Measurements from ENCODE around the gene OBSCN. TPM values are rescaled to one million over a fixed set of nuclear protein-coding genes. Genes with fewer than 3 reads are reported as not detected.

Gene OBSCN
- total and polyA plus RNA-seq, 12 donors = 0.90 to 18.0 (median 5.9) TPM

GRCh38 chr1:228378090-228378872 is 170.4 kb downstream of the OBSCN start:
- intact Hi-C loops (cut with DNase I) = no loop called here
- peak overlapping the region; percentile 68 to 99 (median 85) for H3K27ac ChIP-seq
- H3K9me3 ChIP-seq (replicated peaks in 1 of 3) = no peaks in the 10 kb centered on the region
- peak overlapping the region; percentile 8 to 75 (median 41) for H3K4me3 ChIP-seq
- peak; percentile 51 to 67 for TF ChIP-seq POLR2A (IDR thresholded peaks at IDR 0.05)
- peak; percentile 59 to 88 (median 78) for TF ChIP-seq CTCF (IDR thresholded peaks at IDR 0.05)
- DNase-seq = peak; percentile 91 to 96 (median 94)
- no peaks in the 10 kb centered on the region for H3K36me3 ChIP-seq (replicated peaks in 1 of 2)
- WGBS, 4 donors = 0 to 6% (median 3%) methylated on average over 12 to 67 of the region's 73 CpGs
- peaks cover 19 to 25% of the 10 kb centered on the region in 2 donors for H3K4me1 ChIP-seq (replicated peaks in 1 of 2)
- H3K27me3 ChIP-seq = no peaks in the 10 kb centered on the region

- TF ChIP-seq POLR2A (IDR thresholded peaks at IDR 0.05) = no peak
- TF ChIP-seq CTCF (IDR thresholded peaks at IDR 0.05) = peak in 3 of 6 experiments; percentile 4 to 24 (median 14)
- 2 to 5% (median 2%) methylated on average over 27 to 48 of the region's 48 CpGs for WGBS, 4 donors
- Histone ChIP-seq H3K4me3 (peak overlapping the region; percentile 8 to 75 (median 41)), H3K27me3 (no peaks in the 10 kb centered on the region), H3K9me3 (replicated peaks in 1 of 3) (no peaks in the 10 kb centered on the region), H3K27ac (peak overlapping the region; percentile 68 to 99 (median 85)), H3K4me1 (replicated peaks in 1 of 2) (peaks cover 19 to 22% of the 10 kb centered on the region in 2 donors), H3K36me3 (replicated peaks in 1 of 2) (no peaks in the 10 kb centered on the region)
- DNase-seq = peak in 6 of 7 donors; percentile 50 to 75 (median 70)
- intact Hi-C loops (cut with DNase I) = no loop called here
Measured at GRCh38 chr1:228378873-228379460, 171.1 kb downstream of the OBSCN start.

GRCh38 chr1:228379666-228380065 is 171.8 kb downstream of the OBSCN start:
- TF ChIP-seq CTCF (IDR thresholded peaks at IDR 0.05) (no peak), POLR2A (IDR thresholded peaks at IDR 0.05) (no peak)
- no peaks in the 10 kb centered on the region for H3K27me3 ChIP-seq
- intact Hi-C loops (cut with DNase I) = no loop called here
- H3K27ac ChIP-seq = peak overlapping the region in 2 of 5 donors; percentile 97 to 99
- no peaks in the 10 kb centered on the region for H3K36me3 ChIP-seq (replicated peaks in 1 of 2)
- WGBS, 4 donors = 72 to 87% (median 82%) methylated on average over 6 to 8 of the region's 8 CpGs
- H3K4me1 ChIP-seq (replicated peaks in 1 of 2) = peaks cover 13 to 15% of the 10 kb centered on the region in 2 donors
- no peak overlapping the region for H3K4me3 ChIP-seq
- peak in 2 of 7 donors; percentile 14 to 22 for DNase-seq
- H3K9me3 ChIP-seq (replicated peaks in 1 of 3) = no peaks in the 10 kb centered on the region

- Histone ChIP-seq H3K27ac (no peak overlapping the region), H3K36me3 (replicated peaks in 1 of 2) (no peaks in the 10 kb centered on the region), H3K27me3 (no peaks in the 10 kb centered on the region), H3K4me3 (no peak overlapping the region), H3K9me3 (replicated peaks in 1 of 3) (no peaks in the 10 kb centered on the region), H3K4me1 (replicated peaks in 1 of 2) (peaks cover 7 to 9% of the 10 kb centered on the region in 2 donors)
- intact Hi-C loops (cut with DNase I) = no loop called here
- TF ChIP-seq CTCF (IDR thresholded peaks at IDR 0.05) (no peak), POLR2A (IDR thresholded peaks at IDR 0.05) (no peak)
- DNase-seq = peak in 2 of 7 donors; percentile 1 to 4
- 87 to 97% (median 94%) methylated on average over 2 of the region's 2 CpGs for WGBS, 4 donors
Measured at GRCh38 chr1:228381356-228381755, 173.5 kb downstream of the OBSCN start.

Data from adrenal gland (tissue), 12 donors.